NCI-H345 treated with DMSO at 0.1 percent for 48 hours (cell line): ENCODE data around the gene XYLB.

Experiments
- DNase-seq: peaks from one replicate; lab custom pipeline; 2025; ENCODE audit not compliant: unreplicated experiment; lab: John Stamatoyannopoulos, UW

XYLB gene

DNA sequence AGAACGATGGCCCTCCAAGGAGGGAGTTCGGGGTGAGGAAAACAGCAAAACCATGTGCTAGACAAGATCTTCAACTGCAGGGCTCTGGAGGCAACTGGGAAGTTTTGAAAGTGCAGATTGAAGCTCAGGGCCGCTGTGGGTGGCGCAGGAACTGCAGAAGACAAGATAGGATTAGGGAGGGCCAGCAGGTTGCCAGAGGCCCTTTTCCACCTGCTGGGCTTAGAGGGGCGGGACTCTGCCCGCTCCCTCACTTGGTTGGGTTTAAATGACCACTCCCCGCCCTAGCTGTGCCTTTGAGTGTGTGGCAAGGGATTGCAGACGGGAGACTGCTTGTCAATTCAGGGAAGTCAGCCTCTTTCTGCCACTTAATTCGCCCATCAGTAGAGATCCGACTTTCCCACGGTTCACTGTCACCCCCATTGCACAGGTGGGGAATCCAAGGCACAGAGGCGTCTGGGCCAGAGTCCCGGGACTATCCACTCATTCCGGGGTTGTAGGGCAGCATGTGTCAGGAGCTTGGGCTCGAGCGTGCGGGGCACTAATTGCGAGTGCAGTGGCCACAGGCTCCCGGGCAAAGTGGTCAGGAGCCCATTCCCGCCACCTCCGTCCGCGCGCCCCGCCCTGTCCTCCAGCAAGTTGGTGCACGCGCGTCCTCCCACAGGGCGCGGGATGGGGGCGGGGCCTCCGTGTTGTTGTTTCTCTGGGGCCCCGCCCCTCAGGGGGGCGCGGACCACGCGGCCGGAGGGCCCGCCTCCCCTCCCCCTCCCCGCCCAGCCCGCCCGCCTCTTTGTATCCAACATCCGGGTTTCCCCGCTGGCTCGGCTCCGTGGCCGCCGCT, 106.7 kb downstream of the XYLB start, which contains the start of gene ACVR2B:
ACVR2B (plus strand) TSS at position 816 of the 838 bp plus-strand sequence. CDS start 433 bp downstream, outside the sequence.
- peak; percentile 50 for DNase-seq

DNA sequence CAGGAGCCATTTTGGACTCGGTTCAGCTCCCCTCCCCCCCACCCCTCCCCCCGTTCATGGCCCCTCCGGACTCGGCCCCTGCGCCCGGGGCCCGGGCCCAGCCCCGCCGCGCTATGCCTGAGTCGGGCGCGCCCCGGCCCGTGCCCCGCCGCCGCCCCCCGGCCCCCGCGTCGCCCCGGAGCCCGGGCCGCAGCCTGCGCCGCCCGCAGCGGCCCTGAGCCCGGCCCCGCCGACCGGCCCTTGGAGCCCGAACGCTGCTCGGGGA, 107.3 kb downstream of the XYLB start:
- DNase-seq, result no peak

DNA sequence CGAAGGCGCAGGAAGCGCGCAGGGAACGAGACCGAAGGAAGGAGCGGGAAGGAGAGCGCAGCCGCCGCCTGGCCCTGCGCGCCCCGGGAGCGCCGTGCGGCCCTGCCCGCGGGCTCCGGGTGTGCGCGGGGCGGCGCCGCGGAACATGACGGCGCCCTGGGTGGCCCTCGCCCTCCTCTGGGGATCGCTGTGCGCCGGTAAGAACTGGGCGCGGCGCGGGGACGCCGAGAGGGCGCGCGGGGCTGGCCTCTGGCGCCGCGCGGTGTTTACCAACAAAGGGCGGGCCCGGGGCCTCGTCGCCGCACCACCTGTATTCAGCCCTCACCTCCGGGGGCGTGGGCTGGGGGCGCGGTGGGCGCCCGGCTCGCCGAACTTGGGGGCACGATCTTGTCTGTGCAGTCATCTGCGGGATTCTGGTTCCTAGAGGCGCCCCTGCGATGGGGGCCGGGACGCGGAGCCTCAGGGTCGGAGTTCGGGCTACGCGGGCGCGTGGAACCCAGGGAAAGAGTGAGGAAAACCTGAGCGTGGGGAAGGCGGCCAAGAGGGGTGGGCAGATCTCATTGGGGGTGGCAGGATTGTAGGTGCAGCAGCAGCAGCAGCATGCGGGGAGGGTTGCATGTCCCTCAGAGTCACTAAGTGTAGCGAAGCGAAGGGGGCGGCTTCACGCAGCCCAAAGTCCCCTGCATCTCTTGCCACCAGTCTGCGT, 107.7 kb downstream of the XYLB start:
- peak; percentile 2 for DNase-seq

DNA sequence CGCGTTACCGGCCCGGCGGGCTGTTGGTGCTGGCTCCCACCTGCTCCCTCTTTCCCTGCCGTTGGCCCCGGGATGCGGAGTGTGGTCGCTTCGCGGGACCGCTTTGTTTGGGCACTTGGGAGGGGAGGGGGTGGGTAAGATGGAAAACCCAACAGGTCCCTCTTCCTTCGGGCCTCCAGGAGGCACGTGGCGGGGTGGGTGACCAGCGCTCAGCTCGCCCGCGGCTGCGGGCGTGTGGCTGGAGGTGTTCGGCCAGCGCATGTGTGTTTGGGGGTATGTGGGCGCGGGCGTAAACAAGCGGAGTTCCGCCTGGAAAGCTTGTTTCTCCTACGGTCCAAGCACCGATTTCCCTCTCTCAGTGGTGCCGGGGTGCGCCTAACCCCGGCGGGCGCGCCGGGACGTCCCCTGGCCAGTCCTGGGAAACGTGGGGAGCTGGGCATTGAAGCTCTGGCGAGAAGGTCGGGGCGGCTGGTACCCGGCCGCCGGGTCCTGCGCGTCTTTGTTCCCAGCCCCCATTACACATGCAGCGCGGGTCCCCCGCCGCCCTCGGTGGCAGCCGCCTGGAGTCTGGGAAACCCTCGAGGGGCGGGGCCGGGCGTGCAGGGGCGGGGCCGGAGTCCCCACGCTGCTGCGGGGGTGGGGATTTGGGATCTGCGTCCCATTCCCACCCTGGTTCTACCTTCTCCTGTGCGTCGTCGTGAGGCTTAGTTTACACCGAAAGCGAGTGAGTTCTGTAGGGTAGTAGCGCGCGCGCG, 108.5 kb downstream of the XYLB start:
- peak; percentile 42 for DNase-seq

DNA sequence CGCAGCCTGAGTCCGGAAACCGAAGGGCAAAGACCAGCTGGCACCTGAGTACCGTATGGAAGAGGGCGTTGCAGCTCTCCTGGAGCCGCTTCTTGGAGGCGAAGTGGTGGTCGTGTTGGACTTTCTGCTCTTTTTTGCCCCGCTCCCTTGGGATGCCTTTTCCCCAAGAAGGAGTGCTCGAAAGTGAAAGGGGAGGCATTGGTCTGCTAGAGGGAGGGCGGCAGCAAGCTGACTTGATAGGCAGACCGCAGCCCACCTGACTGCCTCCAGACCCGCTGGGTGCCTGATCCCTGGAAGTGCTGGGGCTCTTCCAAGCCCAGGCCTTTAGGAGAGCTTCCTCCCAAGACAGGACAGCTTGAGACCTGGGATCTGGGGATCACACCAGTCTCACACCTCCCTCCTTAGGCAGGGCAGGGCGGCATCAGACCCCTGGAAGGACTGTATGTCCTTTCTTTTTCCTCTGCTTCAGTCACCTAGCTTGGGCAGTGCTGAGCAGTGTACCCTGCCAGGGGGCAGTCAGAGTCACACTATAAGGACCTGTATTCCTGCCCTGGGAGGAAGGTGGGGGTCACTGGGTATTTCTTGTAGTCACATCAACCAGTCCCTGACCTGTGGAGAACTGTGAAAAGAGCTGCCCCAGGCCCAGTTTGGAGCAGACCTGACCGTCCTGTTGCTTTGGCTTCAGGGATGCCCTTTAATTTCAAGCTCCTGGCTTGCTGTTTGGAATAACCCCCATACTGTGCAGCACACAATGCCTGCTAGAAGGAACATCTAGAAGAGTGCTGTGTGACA, 109.2 kb downstream of the XYLB start:
- DNase-seq, result no peak

DNA sequence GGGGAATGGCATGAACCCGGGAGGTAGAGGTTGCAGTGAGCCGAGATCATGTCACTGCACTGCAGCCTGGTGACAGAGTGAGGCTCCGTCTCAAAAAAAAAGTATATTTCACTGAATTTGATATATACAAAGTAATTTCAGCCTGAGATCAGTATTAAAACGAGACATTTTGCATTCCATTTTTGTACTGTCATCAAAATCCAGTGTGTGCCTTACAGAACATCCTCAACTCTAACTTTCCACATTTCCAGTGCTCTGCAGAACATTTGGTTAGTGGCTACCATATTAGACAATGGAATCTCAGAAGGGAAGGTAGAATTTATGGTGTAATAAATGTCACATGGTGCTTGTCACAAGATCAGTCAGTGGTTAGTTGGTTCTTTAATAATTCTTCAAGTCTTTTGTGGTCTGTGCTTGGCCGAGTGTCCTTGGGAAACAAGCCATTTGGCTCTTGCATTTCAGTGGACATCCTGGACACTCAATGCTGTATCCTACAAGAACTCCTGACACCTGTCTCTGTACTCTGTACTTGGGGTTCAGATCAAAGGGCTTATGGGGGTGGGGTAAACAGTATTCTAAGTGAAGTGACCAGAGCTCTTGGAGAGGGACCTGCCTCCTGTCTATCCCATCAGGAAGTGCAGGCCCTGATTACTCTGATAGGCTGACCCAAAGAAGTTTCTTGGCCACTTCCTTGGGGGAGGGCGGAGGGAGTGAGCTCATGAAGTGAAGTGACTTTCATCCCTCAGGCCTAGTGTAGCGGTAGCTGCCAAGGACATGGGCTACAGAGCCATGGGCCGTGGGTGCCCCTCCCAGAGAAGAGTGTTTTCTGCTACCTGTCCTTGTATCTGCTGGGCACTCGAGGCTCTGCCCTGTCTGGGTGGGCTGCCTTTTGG, 110.8 kb downstream of the XYLB start:
- DNase-seq, result no peak

DNA sequence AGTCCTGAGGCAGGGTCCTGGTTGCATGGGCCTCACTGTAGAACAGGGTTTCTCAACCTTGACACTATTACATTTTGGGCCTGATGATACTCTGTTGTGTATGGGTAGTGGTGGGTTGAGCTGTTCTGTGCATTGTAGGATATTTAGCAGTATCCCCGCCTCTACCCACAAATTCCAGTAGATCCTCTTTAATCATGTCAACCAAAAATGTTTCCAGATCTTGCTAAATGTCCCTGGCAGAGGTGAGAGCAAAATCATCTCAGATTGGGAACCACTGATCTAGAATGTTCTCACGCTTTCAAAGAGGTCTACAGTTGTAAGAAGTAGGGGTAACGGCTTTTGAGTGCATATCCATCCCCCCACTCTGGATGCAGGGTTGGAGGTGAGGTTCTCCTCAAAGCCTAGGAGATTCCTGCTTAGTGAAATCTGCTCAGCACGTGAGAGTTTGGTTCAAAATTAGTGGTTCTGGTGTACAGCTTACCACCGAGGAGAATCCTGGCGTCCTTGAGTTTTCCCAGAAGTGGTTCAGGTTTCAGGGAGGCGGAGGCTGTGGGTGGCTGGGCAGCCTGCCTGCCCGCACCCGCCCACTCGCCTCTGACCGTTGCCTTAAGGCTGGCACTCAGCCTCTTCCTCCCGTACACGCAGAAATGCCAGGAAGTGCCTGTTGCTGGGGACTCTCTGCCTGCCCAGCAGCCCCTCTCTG, 112.4 kb downstream of the XYLB start:
- no peak for DNase-seq

DNA sequence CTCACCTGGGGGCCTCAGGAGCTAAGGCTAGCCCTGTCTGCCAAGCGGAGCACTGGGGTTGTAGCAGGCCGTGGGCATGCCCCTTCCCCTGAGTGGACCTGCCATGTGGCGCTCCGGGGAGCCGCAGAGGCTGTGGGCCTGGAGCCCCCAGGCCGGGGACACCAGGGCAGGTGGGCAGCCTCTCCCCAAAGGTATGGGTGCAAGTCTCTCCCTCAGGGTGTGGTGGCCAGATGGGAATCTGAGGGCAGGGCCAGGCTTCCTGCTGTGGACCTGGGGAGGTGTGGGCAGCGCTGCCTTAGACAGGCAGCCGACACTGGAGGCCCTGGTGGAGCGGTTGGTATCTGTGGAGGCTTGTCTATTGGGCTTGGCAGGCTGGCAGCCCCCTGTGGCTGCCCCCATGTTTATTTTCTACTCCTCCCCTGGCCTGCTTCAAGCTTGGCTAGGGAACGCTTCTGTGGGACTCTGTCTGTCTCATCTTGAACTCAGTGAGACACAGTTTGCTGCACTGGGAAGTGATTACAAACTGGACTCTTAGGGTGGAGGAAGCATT, 113.0 kb downstream of the XYLB start:
- no peak for DNase-seq

DNA sequence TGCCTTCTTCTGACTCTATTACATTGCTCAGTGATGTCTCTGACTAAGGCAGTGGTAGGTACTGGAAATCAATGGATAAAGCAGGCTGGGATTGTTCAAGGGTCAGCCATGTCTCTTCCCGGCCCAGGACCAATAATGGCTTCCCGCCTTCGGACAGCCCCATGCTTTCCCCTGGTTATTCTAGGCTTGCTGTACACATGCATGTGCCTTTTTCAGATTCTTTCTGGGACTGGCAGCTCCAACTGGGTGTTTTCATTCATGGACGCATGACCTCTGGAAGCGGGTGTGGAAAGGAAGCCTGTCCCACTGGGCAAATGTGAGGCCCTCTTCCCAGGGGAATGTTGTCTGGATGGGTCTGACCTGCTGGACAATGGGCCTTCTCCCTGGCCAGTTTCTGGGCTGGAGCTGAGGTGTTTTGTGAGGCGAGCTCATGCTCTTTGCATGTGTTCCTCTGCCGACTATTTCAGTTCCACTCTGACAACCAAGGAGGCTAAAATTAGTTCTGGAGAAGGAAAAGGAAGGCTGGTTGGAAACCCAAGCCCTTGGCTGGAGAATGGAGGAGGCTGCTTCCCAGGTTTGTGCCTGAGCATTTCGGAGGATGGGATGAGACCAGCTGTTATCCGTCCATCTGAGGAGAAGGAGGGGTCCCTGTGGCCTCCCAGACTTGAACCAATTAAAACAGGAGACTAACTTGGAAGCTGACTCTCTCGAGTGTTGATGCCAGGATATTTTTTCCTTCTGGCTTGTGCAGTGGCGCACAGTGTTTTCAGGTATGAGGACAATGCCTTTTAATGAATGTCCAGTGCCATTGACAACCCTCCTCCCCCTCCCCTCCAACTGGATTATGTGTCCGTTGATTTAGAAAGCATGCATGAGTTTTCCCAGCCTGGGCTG, 114.0 kb downstream of the XYLB start:
- no peak for DNase-seq
